Caco-2 (cell line): ENCODE data around the gene VAMP8. TPM values are rescaled to one million over a fixed set of nuclear protein-coding genes. Genes with fewer than 3 reads are reported as not detected.

Source experiments
- BruUV-seq: library from RNA; stranded (reverse); fragments of 400-500 nt; replicated peaks from 2 replicates; lab custom pipeline; 2021; lab: Mats Ljungman, UMichigan
- CTCF ChIA-PET: fragments of 300-600 bp; sonication (Branson Sonifier 250); formaldehyde crosslinking; loops from one replicate; lab custom pipeline; 2022; ENCODE audit warnings: antibody characterized with exemption; lab: Charles Lee
- POLR2A ChIA-PET: fragments of 300-600 bp; sonication (Branson Sonifier 250); formaldehyde crosslinking; loops from one replicate; lab custom pipeline; 2022; ENCODE audit warnings: antibody characterized with exemption; lab: Charles Lee
- DNase-seq, 2 experiments: peaks; one replicate each; pipeline versions ENCODE4 v3.0.0 to v3.0.0-alpha.2; 2020 to 2022
- H3K27me3 ChIP-seq: replicated peaks from 2 replicates; pipeline ENCODE4 v1.6.0; 2011; ENCODE audit warnings: low read length; ENCODE audit not compliant: control insufficient read depth, insufficient read depth
- H3K36me3 ChIP-seq: 2 replicates; pipeline ENCODE4 v1.5.1; 2011; ENCODE audit warnings: low read length; ENCODE audit not compliant: control insufficient read depth, insufficient read depth
- H3K4me1 ChIP-seq: fragments of 250-450 bp; sonication (Bioruptor Pico); 2 replicates; pipeline ENCODE4 v1.5.1; 2020; ENCODE audit warnings: mild to moderate bottlenecking
- H3K4me3 ChIP-seq: 2 replicates; pipeline ENCODE4 v1.5.1; 2011; ENCODE audit warnings: low read depth, mild to moderate bottlenecking, control low read depth, low read length
- H3K9me3 ChIP-seq: fragments of 250-450 bp; sonication (Bioruptor Pico); 2 replicates; pipeline ENCODE4 v1.5.1; 2020; ENCODE audit warnings: mild to moderate bottlenecking, moderate library complexity
- H3K27ac Mint-ChIP-seq: one replicate; pipeline ENCODE4 v1.8.0; 2022; ENCODE audit warnings: mixed read lengths; ENCODE audit not compliant: unreplicated experiment
- H3K27me3 Mint-ChIP-seq: one replicate; pipeline ENCODE4 v1.8.0; 2022; ENCODE audit warnings: mixed read lengths; ENCODE audit not compliant: insufficient read depth, unreplicated experiment
- H3K36me3 Mint-ChIP-seq: one replicate; pipeline ENCODE4 v1.8.0; 2022; ENCODE audit warnings: mild to moderate bottlenecking, mixed read lengths; ENCODE audit not compliant: insufficient read depth, unreplicated experiment
- H3K4me1 Mint-ChIP-seq: one replicate; pipeline ENCODE4 v1.8.0; 2022; ENCODE audit warnings: low read depth, mixed read lengths; ENCODE audit not compliant: unreplicated experiment
- H3K4me3 Mint-ChIP-seq: one replicate; pipeline ENCODE4 v1.8.0; 2022; ENCODE audit warnings: mild to moderate bottlenecking, moderate library complexity, mixed read lengths; ENCODE audit not compliant: unreplicated experiment
- H3K9me3 Mint-ChIP-seq: one replicate; pipeline ENCODE4 v1.8.0; 2022; ENCODE audit warnings: mixed read lengths; ENCODE audit not compliant: unreplicated experiment
- intact Hi-C: fragments of 100-400 bp; cut with micrococcal nuclease; formaldehyde crosslinking; loops from one replicate; pipeline ENCODE4 v1.10.0; 2022; ENCODE audit not compliant: unreplicated experiment
- total RNA-seq: library from RNA; stranded (reverse); gene quantifications from 2 replicates; pipeline ENCODE4 v1.2.3, GENCODE V29; 2022
- TF ChIP-seq, protein P1 (sequence below), 2 experiments: fragments of 200-600 bp in 1 of 2; IDR thresholded peaks; 1 replicate in 1 of 2; 2 replicates in 1 of 2; pipeline versions ENCODE4 v1.5.1 to v1.8.0; 2011 to 2022; ENCODE audit warnings: antibody characterized with exemption in 1 of 2, control low read depth in 1 of 2, inconsistent platforms in 1 of 2, low read depth in 1 of 2, low read length in 1 of 2, mild to moderate bottlenecking in 1 of 2, moderate library complexity in 1 of 2; ENCODE audit not compliant: insufficient read depth in 1 of 2, severe bottlenecking in 1 of 2, unreplicated experiment in 1 of 2

VAMP8 gene
- total RNA-seq, 1 experiment from 2014 or later = 85.5 TPM

DNA sequence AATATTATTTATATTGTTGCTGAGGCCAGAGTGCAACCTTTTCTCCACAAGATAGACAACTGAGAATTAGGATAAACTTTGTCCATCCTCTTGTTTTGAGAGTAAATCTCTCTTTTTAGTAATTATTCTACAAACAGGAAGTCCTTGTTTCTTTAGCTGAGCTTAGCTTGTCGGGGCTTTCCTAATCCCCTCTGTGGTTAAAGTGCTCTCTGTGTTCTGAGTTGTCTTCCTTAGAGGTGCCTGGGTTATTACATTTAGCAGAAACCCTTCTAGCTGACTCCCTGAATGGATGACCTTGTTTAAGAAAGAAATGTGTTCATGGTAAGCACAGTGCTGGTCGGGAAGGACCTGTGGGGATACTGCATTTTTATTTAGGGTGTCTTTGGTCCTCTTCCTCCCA is 51.3 kb downstream of the VAMP8 start:
- Histone ChIP-seq H3K9me3 (no peaks in the 10 kb centered on the region), H3K4me1 (no peaks in the 10 kb centered on the region), H3K4me3 (no peak overlapping the region), H3K36me3 (peaks cover 5% of the 10 kb centered on the region), H3K27me3 (no peaks in the 10 kb centered on the region)
- no peaks in the 10 kb centered on the region for H3K27me3 Mint-ChIP-seq
- no TSS peak for BruUV-seq
- H3K4me3 Mint-ChIP-seq = no peak overlapping the region
- H3K27ac Mint-ChIP-seq = no peak overlapping the region
- no peak for DNase-seq
- intact Hi-C loops = no loop called here
- no peaks in the 10 kb centered on the region for H3K4me1 Mint-ChIP-seq
- TF ChIP-seq, protein P1, sequence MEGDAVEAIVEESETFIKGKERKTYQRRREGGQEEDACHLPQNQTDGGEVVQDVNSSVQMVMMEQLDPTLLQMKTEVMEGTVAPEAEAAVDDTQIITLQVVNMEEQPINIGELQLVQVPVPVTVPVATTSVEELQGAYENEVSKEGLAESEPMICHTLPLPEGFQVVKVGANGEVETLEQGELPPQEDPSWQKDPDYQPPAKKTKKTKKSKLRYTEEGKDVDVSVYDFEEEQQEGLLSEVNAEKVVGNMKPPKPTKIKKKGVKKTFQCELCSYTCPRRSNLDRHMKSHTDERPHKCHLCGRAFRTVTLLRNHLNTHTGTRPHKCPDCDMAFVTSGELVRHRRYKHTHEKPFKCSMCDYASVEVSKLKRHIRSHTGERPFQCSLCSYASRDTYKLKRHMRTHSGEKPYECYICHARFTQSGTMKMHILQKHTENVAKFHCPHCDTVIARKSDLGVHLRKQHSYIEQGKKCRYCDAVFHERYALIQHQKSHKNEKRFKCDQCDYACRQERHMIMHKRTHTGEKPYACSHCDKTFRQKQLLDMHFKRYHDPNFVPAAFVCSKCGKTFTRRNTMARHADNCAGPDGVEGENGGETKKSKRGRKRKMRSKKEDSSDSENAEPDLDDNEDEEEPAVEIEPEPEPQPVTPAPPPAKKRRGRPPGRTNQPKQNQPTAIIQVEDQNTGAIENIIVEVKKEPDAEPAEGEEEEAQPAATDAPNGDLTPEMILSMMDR (IDR thresholded peaks at IDR 0.05; ENCODE audit: insufficient read depth in 1 of 2, low read depth in 1 of 2, low read length in 1 of 2, severe bottlenecking in 1 of 2, unreplicated experiment in 1 of 2) = no peak
- no peaks in the 10 kb centered on the region for H3K9me3 Mint-ChIP-seq
- peaks cover 98% of the 10 kb centered on the region for H3K36me3 Mint-ChIP-seq
- POLR2A ChIA-PET = interaction anchor here (0.7 kb wide), 1 partner anchor 77 kb away, joined by 5 read pairs; no protein-coding TSS in a partner anchor
- CTCF ChIA-PET = interaction anchor here (0.7 to 2.5 kb wide), 4 partner anchors 9 to 435 kb away, joined by 4 to 13 read pairs (median 6); no protein-coding TSS in a partner anchor

DNA sequence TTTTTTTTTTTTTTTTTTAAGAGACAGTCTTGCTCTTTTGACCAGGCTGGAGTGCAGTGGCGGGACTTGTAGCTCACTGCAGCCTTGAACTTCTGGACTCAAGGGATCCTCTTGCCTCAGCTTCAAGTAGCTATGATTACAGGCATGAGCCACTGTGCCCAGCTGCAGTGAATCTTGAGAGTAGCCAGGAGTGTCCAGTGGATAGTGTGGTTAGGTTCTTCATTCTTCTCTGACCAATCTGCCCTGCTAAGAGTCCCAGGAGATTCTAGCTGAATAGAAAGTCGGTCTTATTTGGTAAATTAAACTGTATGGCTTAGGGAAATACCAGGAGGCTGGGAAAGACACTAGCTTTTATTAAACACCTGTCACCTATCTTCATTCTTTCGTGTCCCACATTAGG is 53.9 kb downstream of the VAMP8 start:
- no peak overlapping the region for H3K27ac Mint-ChIP-seq
- H3K4me3 Mint-ChIP-seq = no peak overlapping the region
- intact Hi-C loops = no loop called here
- no peaks in the 10 kb centered on the region for H3K27me3 Mint-ChIP-seq
- Histone ChIP-seq H3K27me3 (no peaks in the 10 kb centered on the region), H3K36me3 (peaks cover 2% of the 10 kb centered on the region; the same call in 1 of the 2 replicates), H3K9me3 (no peaks in the 10 kb centered on the region), H3K4me1 (no peaks in the 10 kb centered on the region), H3K4me3 (no peak overlapping the region)
- TF ChIP-seq, protein P1 (IDR thresholded peaks at IDR 0.05; ENCODE audit: insufficient read depth in 1 of 2, low read depth in 1 of 2, low read length in 1 of 2, severe bottlenecking in 1 of 2, unreplicated experiment in 1 of 2) = no peak
- POLR2A ChIA-PET = no interaction called here
- CTCF ChIA-PET = no interaction called here
- no TSS peak for BruUV-seq
- H3K9me3 Mint-ChIP-seq = no peaks in the 10 kb centered on the region
- DNase-seq = no peak
- no peaks in the 10 kb centered on the region for H3K4me1 Mint-ChIP-seq
- peaks cover 95% of the 10 kb centered on the region for H3K36me3 Mint-ChIP-seq

Other genes starting within 250 kb of the VAMP8 start
- 109 and 119 TPM in 2 replicates for gene TGOLN2, start 249.6 kb upstream of the VAMP8 start, total RNA-seq
- 31.1 and 32.3 TPM in 2 replicates for gene RETSAT, start 223.1 kb upstream of the VAMP8 start, total RNA-seq
- 10.3 and 11.3 TPM in 2 replicates for gene ELMOD3, start 222.8 kb upstream of the VAMP8 start, total RNA-seq
- gene CAPG, start 167.2 kb upstream of the VAMP8 start, total RNA-seq = 6.2 and 10.0 TPM in 2 replicates
- 0.51 and 0.88 TPM in 2 replicates for gene SH2D6, start 158.9 kb upstream of the VAMP8 start, total RNA-seq
- 217 and 250 TPM in 2 replicates for gene MAT2A, start 38.4 kb upstream of the VAMP8 start, total RNA-seq
- 85.1 and 96.8 TPM in 2 replicates for gene GGCX, start 16.1 kb upstream of the VAMP8 start, total RNA-seq
- gene VAMP5, start 6.8 kb downstream of the VAMP8 start, total RNA-seq = 11.0 and 15.1 TPM in 2 replicates
- gene RNF181, start 18.2 kb downstream of the VAMP8 start, total RNA-seq = 113 and 123 TPM in 2 replicates
- 24.0 and 25.3 TPM in 2 replicates for gene TMEM150A, start 25.1 kb downstream of the VAMP8 start, total RNA-seq
- 49.0 and 54.5 TPM in 2 replicates for gene C2orf68, start 34.5 kb downstream of the VAMP8 start, total RNA-seq
- 82.1 and 83.5 TPM in 2 replicates for gene USP39, start 38.6 kb downstream of the VAMP8 start, total RNA-seq
- gene SFTPB, start 90.6 kb downstream of the VAMP8 start, total RNA-seq = not detected in 2 replicates
- not detected in 2 replicates for gene GNLY, start 116.8 kb downstream of the VAMP8 start, total RNA-seq
- not detected in 2 replicates for gene ATOH8, start 176.4 kb downstream of the VAMP8 start, total RNA-seq